SK-MEL-5 (cell line): ENCODE results near the gene NET1. TPM values are rescaled to one million over a fixed set of nuclear protein-coding genes. Genes with fewer than 3 reads are reported as not detected.
"Not testable (repeated sequence)": the region's sequence is repeated elsewhere in the genome, so short reads cannot be mapped to it uniquely, and the experiment has no call there.

Experiments
- DNase-seq: peaks from one replicate; pipeline ENCODE4 v3.0.0-alpha.2; 2016; ENCODE audit warnings: low read depth, low spot score
- in situ Hi-C: cut with HindIII; loops from 2 replicates; pipeline ENCODE4 v1.10.0; 2016; ENCODE audit warnings: low sequenced_read_pairs, high pct_unique_total_duplicates, low pct_unique_long_range_greater_than_20kb
- total RNA-seq: library from RNA; depleted of rRNA; stranded (reverse); fragments of >200 nt; shearing (Covaris generic); gene quantifications from 2 replicates; pipeline ENCODE4 v1.2.3, GENCODE V29; 2014

Gene NET1
- total RNA-seq, 1 experiment from 2014 or later: 13.4 TPM

DNA sequence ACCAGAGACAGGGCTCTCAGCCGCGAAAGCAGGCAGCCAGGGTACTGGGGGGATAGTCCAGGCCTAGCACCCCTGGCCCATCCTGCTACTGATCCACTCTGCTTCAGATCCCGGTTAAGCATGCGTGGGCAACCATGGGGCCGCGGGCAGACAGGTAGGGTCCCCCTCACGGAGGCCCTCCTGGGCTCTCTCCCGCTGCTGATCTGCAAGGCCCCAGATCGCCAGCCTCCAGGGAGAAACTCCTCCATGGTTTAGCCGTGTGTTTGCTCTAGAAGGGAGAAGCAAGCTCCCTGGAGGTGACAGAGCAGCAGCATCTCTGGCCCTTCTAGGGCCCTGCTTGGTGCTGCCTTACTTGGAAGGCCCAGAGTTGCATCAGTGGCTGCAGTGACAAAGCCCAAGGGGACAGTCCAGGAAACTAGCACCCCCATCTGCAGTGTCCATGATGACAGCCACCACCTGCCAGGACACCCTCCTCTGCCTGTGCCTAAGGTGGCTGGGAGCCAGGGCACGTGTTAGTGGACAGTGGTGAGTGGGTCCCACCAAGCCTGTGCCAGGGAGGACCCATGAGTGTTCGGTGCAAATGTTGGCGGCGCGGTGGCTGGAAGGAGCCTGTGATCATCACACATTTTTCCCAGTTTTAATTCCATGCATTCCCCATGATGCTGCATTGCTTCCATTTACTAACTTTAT is 57.9 kb downstream of the NET1 start:
- DNase-seq: no peak
- in situ Hi-C loops: no loop called here

DNA sequence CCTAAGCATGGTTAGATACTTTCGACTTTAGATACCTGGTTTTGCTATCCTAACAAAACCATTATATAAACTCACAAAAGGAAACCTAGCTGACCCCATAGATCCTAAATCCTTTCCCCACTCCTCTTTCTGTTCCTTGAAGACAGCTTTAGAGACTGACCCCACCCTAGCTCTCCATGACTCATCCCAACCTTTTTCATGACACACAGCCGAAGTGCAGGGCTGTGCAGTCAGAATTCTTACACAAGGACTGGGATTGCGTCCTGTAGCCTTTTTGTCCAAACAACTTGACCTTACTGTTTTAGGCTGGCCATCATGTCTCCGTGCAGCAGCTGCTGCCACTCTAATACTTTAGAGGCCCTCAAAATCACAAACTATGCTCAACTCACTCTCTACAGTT is 62.3 kb downstream of the NET1 start:
- in situ Hi-C loops, DNase-seq: not testable (repeated sequence)

DNA sequence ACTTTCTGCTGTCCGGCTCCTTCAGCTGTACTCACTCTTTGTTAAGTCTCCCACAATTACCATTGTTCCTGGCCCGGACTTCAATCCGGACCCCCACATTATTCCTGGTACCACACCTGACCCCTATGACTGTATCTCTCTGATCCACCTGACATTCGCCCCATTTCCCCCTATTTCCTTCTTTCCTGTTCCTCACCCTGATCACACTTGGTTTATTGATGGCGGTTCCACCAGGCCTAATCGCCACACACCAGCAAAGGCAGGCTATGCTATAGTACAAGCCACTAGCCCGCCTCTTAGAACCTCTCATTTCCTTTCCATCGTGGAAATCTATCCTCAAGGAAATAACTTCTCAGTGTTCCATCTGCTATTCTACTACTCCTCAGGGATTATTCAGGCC is 62.7 kb downstream of the NET1 start:
- DNase-seq, in situ Hi-C loops: not testable (repeated sequence)

DNA sequence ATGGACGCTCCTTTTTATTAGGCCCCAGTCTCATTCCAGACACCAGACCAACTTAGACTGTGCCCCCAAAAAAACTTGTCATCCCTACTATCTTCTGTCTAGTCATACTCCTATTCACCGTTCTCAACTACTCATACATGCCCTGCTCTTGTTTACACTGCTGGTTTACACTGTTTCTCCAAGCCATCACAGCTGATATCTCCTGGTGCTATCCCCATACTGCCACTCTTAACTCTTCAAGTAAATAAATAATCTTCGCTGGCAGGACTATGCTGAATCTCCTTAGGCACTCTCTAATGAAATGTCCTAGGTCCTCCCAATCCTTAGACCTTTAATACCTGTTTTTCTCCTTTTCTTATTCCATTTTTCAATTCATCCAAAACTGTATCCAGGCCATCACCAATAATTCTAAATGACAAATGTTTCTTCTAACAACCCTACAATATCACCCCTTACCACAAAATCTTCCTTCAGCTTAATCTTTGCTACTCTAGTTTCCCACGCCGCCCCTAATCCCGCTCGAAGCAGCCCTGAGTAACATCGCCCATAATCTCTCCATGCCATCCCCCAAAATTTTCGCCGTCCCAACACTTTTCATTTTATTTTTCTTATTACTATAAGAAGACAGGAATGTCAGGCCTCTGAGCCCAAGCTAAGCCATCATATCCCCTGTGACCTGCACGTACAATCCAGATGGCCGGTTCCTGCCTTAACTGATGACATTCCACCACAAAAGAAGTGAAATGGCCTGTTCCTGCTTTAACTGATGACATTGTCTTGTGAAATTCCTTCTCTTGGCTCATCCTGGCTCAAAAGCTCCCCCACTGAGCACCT is 63.8 kb downstream of the NET1 start:
- DNase-seq, in situ Hi-C loops: not testable (repeated sequence)

DNA sequence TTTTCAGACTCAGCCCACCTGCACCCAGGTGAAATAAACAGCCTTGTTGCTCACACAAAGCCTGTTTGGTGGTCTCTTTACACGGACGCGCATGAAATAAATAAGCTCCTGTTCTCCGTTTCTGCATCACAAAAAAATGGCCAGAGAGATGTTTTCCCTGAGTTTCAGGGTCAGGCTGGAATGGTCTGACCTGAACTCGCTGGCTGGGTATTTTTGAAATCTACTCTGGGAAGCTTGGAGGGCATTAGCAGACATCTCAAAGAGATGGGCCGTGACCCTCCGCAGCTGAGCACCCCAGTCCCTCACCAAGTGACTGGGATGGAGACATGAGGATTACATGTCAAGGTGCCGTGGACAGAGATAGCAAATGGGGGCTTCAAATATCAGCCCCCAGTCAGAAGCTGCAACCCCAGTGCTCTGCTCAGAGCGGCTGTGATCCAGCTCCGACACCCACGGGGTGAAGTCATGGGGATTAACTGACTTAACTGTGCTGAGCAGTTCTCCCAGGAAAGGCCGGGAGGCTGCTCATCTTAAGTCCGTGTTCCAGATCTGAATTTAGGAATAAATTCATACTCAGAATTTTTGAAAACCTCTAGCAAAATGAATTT is 64.7 kb downstream of the NET1 start:
- in situ Hi-C loops: no loop called here
- no peak for DNase-seq

DNA sequence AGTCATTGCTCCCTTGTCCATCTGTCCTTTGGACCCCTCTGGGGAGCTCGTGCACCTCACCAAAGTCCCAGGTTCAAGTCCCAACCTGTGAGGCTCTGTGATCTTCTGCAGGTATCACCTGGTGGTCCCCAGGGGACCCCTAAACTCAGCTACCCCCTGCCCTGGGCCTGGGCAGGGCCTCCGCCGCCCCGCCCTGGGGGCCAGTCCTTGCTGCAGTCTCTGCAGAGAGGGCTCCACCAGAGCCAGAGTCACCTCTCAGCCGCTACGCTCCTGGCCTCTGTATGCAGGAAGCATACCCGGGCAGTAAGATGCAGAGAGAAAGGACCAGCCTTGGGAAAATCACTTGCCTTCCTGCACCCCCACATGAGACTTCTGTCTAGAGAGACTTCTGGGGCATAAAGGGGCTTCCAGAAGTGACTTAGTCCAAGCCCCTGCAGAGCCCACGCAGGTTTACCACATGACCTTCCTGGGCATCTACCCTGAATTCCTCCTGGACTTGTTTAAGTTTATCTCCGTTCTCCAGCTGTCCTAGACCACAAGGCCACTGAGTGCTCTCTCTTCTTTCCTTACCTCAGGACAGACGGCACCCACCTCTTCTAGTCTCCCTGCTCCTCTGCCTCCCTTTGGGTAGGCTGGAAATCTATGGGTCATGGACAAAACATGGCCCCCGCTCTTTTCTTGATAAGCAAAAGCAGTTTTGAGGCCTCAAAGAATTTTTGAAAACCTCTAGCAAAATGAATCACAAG is 65.8 kb downstream of the NET1 start:
- in situ Hi-C loops: no loop called here
- no peak for DNase-seq

DNA sequence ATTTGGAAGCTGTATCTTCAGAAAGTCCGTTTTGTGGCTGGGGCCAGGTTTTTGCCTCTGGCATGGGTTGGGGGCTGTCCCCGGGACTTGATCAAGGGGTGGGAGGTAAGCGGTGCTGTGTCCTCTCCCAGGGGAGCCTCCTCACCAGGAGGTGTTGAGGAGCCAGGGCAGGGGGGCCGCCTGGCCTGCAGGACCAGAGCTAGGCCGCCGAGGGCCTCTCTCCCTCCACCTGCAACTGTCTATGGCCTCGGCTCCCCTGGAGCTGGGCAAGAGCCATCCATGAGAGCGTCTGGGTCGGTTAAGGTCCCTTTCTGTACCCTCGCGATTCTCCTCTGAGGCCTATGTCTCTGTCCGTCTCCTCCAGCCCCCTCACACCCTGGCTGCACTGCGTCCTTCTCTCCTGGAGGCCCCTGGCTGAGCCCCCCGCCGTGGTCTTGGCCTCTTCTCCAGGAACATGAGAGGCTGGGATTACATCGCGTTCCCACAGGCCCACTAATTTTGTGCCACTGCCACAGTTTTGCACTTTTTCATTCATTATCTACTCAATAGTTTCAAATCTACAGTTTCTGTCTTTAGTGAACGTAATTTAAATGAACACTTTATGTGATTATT is 66.4 kb downstream of the NET1 start:
- DNase-seq: no peak
- in situ Hi-C loops: no loop called here

DNA sequence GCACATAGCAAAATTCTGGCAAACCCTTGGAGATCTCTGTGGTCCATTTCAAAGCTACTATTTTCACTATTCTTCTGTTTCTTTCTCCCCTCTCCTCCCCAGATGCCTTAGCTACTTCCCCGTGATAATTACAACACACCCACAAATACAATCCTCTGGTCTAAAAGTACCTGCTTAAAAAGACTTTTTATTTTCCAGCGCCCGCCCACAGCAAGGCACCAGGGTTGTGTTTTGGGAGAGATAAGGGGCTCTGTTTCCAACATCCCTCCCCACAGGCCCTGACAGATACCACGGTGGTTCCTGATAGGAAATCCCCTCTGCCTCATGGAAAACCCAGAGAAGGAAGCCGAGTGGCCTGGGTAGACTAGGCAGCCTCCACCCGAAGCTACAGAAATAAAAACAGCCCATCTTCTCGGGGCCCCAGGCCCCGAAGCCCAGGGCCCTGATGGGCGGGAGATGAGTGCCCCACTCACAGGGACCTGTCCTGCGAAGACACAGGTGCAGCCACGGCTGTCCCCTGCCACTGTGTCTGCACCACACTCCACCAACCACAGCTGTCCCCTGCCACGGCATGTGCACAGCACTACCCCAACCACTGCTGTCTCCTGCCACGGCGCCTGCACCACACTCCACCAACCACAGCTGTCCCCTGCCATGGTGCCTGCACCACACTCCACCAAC is 67.3 kb downstream of the NET1 start:
- in situ Hi-C loops: no loop called here
- DNase-seq: no peak

DNA sequence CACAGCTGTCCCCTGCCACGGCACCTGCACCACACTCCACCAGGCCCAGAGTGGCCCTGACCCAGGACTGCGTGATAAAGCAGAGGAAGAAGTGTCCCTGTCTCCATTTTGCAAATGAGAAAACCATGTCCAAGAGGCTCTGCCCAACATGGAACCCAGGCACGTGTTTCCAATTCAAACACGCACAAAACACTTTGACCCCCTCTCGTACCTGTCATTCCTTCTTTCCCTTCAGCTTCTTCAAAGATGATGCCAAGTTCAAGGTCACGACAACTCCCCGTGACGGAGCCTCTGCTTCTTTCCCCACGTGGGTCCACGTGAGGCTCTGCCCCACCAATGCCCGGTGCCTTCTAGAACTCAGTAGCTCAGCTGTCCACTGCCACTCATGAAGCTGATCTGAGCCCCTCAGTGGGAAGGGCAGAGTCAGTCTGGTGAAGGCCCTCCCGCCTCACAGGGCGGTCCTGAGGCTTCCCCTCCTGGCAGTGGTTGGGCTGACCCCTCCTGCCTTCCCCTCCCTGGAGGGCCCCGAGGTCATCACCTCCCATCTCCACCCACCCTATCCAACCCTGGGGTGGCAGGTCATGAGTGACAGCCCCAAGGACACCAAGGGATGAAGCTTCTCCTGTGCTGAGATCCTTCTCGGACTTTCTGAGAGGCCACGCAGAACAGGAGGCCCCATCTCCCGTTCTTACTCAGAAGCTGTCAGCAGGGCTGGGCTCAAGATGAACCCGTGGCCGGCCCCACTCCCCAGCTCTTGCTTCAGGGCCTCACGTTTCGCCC is 68.0 kb downstream of the NET1 start:
- no peak for DNase-seq
- in situ Hi-C loops: no loop called here

DNA sequence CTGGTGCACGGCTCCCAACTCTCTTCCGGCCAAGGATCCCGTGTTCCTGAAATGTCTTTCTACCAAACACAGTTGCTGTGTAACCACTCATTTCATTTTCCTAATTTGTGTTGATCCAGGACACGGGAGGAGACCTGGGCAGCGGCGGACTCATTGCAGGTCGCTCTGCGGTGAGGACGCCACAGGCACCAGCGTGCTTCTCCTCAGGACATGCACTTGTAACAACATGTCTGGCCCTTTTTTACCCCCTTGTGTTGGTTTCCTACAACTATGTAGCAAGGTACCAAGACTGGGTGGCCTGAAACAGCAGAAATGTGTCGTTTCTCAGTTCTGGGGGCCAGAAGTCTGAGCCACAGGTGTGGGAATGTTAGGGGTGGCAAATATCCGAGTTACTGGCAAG is 68.8 kb downstream of the NET1 start:
- in situ Hi-C loops: no loop called here
- DNase-seq: no peak

DNA sequence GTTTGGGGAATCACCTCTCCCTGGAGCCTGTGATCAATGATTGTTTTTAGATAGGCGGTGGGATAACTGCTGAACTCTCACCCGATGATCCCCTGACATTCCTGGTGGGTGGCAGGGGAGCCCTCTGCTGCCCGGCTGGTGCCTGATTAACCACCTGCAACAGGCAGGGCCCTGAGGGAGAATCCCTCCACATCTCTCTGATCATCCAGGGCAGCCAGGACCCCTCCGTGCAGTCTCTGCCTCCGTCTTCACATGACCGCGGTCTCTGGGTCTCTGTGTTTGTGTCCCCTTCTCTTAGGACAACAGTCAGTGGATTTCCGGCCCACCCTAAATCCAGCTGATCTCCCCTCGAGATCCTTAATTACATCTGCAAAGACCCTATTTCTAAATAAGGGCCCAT is 69.7 kb downstream of the NET1 start:
- in situ Hi-C loops: no loop called here
- DNase-seq: no peak

DNA sequence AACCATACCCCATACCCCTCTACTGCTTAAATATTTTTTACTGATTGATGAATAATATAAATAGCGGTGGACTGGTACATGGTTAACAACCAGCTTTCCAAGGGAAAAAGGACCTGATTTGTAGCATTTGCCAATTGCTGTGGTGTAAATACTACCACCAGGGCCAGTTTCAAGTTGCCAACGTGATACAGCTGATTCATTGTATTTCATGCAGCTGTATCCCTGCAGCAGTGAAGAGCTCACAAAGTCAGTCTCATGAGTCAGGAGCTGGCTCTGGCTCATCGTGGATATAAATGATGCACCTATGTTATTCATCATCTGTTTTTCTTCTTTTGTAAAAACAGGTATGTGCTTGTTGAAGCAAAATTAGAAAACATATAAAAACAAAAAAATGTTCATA is 71.8 kb downstream of the NET1 start:
- DNase-seq: peak; percentile 2
- in situ Hi-C loops: no loop called here

DNA sequence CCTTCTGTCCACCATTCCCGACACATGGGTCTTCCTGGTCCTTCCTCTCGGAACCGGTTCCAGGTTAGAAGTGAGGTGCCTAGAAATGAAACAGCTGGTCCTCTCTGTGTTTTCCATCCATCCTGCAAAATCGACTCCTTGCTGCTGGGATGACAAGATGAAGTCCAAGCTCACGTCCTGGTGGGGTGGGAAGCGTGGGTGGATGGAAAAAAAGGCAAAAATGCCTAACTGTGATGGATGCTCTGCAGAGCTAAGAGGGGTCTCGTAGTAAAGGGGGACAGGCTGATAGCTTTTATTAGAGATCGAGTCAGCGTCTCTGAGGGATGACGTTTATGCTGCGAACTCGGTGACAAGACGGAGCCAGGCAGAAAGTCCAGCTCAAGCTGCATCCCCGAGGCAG is 72.9 kb downstream of the NET1 start:
- in situ Hi-C loops: no loop called here
- no peak for DNase-seq

DNA sequence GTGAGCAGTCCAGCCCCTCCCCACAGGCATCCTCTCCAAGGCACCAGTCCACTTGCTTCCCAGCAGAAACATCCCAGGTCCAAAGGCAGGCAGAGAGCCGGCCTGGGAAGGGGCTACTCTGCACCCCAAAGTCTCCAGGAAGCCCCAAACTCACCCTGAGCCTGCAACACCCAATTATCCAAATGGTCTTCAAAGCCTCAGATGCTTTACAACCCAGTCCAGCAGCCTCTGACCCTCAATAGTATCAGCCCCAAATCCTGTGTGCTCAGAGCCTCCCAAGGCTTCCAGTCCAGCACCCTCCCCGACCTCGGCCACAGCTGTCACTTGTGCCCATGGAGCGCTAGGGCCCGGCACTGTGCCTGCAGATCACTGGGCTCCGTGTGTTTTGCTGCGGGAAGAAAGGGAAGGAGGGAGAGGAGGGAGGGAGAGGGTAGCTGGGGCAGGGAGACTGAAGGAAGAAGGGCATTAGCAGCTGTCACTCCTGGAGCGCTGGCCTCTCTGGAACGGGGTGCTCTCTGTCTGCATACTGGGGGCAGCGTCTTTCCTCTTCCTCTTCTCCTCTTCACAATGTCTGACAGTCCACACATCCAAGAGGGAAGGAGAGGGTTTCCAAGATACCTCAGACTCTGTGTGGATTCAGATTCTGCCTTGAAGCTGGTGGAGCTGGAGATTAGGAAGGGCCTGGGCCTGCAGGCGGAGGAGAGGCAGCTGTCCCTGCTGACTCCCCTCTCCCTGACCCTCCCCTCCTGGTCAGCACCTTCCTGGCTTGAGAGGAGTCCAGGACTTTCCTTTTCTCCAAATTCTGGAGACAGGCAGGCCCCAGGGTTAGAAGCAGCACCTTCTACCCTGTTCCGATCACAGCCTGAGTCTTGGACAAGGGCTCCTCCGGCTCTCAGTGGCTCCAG is 73.8 kb downstream of the NET1 start:
- no peak for DNase-seq
- in situ Hi-C loops: no loop called here

DNA sequence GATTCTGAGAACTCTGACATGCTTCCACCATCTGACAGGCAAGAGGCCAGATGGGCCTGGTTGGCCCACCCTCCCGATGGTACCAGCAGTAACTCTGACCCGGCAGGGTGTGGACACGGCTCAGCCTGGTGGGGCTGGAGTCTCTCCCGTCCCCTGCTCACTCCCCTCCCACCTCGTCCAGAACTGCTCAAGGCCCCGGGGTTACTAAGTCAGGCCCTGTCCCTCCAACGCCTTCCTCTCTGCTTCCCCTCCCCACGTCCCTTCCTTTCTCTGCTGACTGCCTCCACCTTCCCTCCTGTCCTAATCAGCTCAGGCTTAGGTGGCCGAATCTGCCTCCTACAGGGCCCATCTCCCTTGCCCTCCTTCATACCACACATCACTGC is 74.5 kb downstream of the NET1 start:
- in situ Hi-C loops: no loop called here
- DNase-seq: no peak
